H1 (cell line): ENCODE data around the gene CTSS. TPM values are rescaled to one million over a fixed set of nuclear protein-coding genes. Genes with fewer than 3 reads are reported as not detected.

Experiments used
- EZH2 ChIP-seq: fragments of 200-600 bp; sonication (generic); IDR thresholded peaks from 2 replicates; pipeline ENCODE4 v1.7.1; 2012; ENCODE audit warnings: low read depth, mild to moderate bottlenecking, moderate library complexity, low read length, inconsistent platforms; ENCODE audit not compliant: severe bottlenecking
- ZNF274 ChIP-seq: IDR thresholded peaks from 2 replicates; pipeline ENCODE4 v1.7.0; 2012; ENCODE audit warnings: low read length, borderline replicate concordance; ENCODE audit errors: extremely low read depth
- polyA plus RNA-seq, 7 experiments: library from polyadenylated mRNA; depleted of rRNA in 3 of 7; stranded (reverse) in 5 of 7; unstranded in 2 of 7; fragments of >200 nt in 5 of 7; fragments of 200-250 nt in 2 of 7; gene quantifications; 1 replicate in 5 of 7; 2 replicates in 1 of 7; 4 replicates in 1 of 7; pipeline versions ENCODE4 v1.2.1 to v1.2.3, GENCODE V29; 2011 to 2013; ENCODE audit warnings: missing spikeins in 2 of 7, mixed read lengths in 2 of 7
- total RNA-seq: library from RNA; stranded (reverse); fragmentation: NEBNext Ultra II Directional; extraction: Animal tissue kit (Norgen Biotek cat#: 25700); gene quantifications from 2 replicates; pipeline ENCODE4 v1.2.1, GENCODE V29; 2021

Gene CTSS
- total and polyA plus RNA-seq, 2 of the 8 experiments (the other 6 are each of a cell fraction or from before 2014, with no cell fraction given), result not detected

DNA sequence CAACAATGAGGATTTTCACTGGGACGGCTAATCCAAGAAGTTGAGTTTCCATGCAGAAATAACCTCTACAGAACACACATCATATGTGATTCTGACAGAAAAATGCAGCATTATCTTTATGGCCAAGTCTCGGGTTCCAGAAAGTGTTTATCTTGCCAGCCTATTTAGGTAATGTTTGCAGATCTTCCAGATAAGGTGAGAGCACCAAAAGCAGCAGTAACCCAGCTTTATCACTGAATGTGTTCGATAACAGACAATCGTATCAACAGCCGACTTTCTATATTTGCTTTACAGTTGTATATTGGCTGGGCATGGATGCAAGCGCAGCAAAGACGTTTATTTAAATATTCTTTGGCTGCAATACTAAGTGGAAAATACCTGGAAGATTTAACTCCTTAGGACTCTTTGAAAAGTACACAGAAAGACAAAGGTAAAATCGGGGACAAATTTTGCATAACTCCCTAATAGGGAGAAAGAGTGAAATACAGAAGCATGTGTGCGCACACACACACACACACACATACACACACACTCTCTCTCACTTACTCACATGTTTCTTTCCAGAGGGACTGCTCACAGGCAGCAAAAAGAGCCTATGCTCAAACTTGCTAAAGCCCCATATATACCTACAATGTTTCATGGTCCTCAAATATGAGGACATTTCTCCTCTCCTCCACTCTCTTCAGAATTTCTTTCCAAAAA lies 45.5 kb upstream of the CTSS start (continued):
- TF ChIP-seq EZH2 (no peak), ZNF274 (no peak)
